Smooth muscle cell (in vitro differentiated cells): Measurements from ENCODE around the gene NDFIP1. TPM values are rescaled to one million over a fixed set of nuclear protein-coding genes. Genes with fewer than 3 reads are reported as not detected.

Experiments used
- DNase-seq: peaks from one replicate; lab custom pipeline; 2025; ENCODE audit not compliant: unreplicated experiment; lab: John Stamatoyannopoulos, UW
- H2AFZ ChIP-seq: fragments of 200-600 bp; sonication (generic); 2 replicates; pipeline ENCODE4 v1.6.0; 2016; ENCODE audit warnings: antibody characterized with exemption, low read depth, mild to moderate bottlenecking
- H3F3A ChIP-seq: fragments of 200-600 bp; sonication (generic); 2 replicates; pipeline ENCODE4 v1.6.0; 2017; ENCODE audit warnings: antibody characterized with exemption, low read depth
- H3K27ac ChIP-seq: fragments of 200-600 bp; sonication (generic); 2 replicates; pipeline ENCODE4 v1.5.1; 2016; ENCODE audit warnings: low read depth, mild to moderate bottlenecking
- H3K27me3 ChIP-seq: fragments of 200-600 bp; sonication (generic); 2 replicates; pipeline ENCODE4 v1.6.1; 2016; ENCODE audit warnings: low read depth, mild to moderate bottlenecking
- H3K36me3 ChIP-seq: fragments of 200-600 bp; sonication (generic); 2 replicates; pipeline ENCODE4 v1.5.1; 2016; ENCODE audit warnings: low read depth
- H3K4me1 ChIP-seq: fragments of 200-600 bp; sonication (generic); 2 replicates; pipeline ENCODE4 v1.5.1; 2016; ENCODE audit warnings: low read depth
- H3K4me2 ChIP-seq: fragments of 200-600 bp; sonication (generic); 2 replicates; pipeline ENCODE4 v1.6.0; 2016; ENCODE audit warnings: mild to moderate bottlenecking
- H3K4me3 ChIP-seq: fragments of 200-600 bp; sonication (generic); 2 replicates; pipeline ENCODE4 v1.5.1; 2016; ENCODE audit warnings: mild to moderate bottlenecking
- H3K79me2 ChIP-seq: fragments of 200-600 bp; sonication (generic); 2 replicates; pipeline ENCODE4 v1.6.0; 2016; ENCODE audit warnings: low read depth, mild to moderate bottlenecking
- H3K9ac ChIP-seq: fragments of 200-600 bp; sonication (generic); 2 replicates; pipeline ENCODE4 v1.6.0; 2016; ENCODE audit warnings: low read depth
- H3K9me3 ChIP-seq: fragments of 200-600 bp; sonication (generic); replicated peaks from 2 replicates; pipeline ENCODE4 v1.5.1; 2016; ENCODE audit warnings: low read depth
- H4K20me1 ChIP-seq: fragments of 200-600 bp; sonication (generic); 2 replicates; pipeline ENCODE4 v1.6.0; 2016; ENCODE audit warnings: low read depth
- CTCF ChIP-seq: fragments of 200-600 bp; sonication (generic); IDR thresholded peaks from 2 replicates; pipeline ENCODE4 v1.5.1; 2017; ENCODE audit warnings: borderline replicate concordance, mild to moderate bottlenecking, antibody characterized with exemption; ENCODE audit not compliant: insufficient read depth, poor library complexity, severe bottlenecking
- WGBS: methylation state at CpG from one replicate; pipeline ENCODE4 v1.1.7; 2016; ENCODE audit warnings: low lambda C conversion rate; 5-methylcytosine and 5-hydroxymethylcytosine counted together
- polyA plus RNA-seq: library from polyadenylated mRNA; unstranded; fragments of >200 nt; fragmentation: Nextera tagmentation; extraction: Ambion mirVana; gene quantifications from 2 replicates; pipeline ENCODE4 v1.2.1, GENCODE V29; 2016
- total RNA-seq: library from RNA; depleted of rRNA; stranded (reverse); fragments of >200 nt; gene quantifications from 2 replicates; pipeline ENCODE4 v1.2.3, GENCODE V29; 2014

Gene NDFIP1
- total and polyA plus RNA-seq, 2 experiments from 2014 or later, result 44.5 to 71.6 TPM

- H3K27ac ChIP-seq, result no peak overlapping the region
- no peak overlapping the region for H2AFZ ChIP-seq
- DNase-seq, result no peak
- no peak overlapping the region for H3K9ac ChIP-seq
- peaks cover 100% of the 10 kb centered on the region for H4K20me1 ChIP-seq
- H3K36me3 ChIP-seq, result no peaks in the 10 kb centered on the region
- H3K79me2 ChIP-seq, result peaks cover 98% of the 10 kb centered on the region
- H3K9me3 ChIP-seq, result no peaks in the 10 kb centered on the region
- no peaks in the 10 kb centered on the region for H3F3A ChIP-seq
- no peaks in the 10 kb centered on the region for H3K4me1 ChIP-seq
- TF ChIP-seq CTCF, result no peak
- H3K4me2 ChIP-seq, result no peak overlapping the region
- no peak overlapping the region for H3K4me3 ChIP-seq
- H3K27me3 ChIP-seq, result no peaks in the 10 kb centered on the region
These were observed 10.6 kb downstream of the NDFIP1 start for GRCh38 chr5:142119051-142119625.

GRCh38 chr5:142120247-142120935 is 11.8 kb downstream of the NDFIP1 start:
- Histone ChIP-seq H3K79me2 (peaks cover 98% of the 10 kb centered on the region), H3K9me3 (no peaks in the 10 kb centered on the region), H3K4me1 (no peaks in the 10 kb centered on the region), H4K20me1 (peaks cover 100% of the 10 kb centered on the region), H3F3A (no peaks in the 10 kb centered on the region), H3K27me3 (no peaks in the 10 kb centered on the region), H3K27ac (peak overlapping the region; percentile 26), H3K9ac (no peak overlapping the region), H2AFZ (no peak overlapping the region), H3K4me3 (no peak overlapping the region), H3K36me3 (no peaks in the 10 kb centered on the region), H3K4me2 (no peak overlapping the region)
- TF ChIP-seq CTCF, result no peak
- WGBS, result 75% methylated on average over 3 of the region's 3 CpGs
- no peak for DNase-seq

GRCh38 chr5:142122121-142122520 is 13.5 kb downstream of the NDFIP1 start:
- no peaks in the 10 kb centered on the region for H3K4me1 ChIP-seq
- no peak overlapping the region for H2AFZ ChIP-seq
- peaks cover 98% of the 10 kb centered on the region for H3K79me2 ChIP-seq
- no peak overlapping the region for H3K4me3 ChIP-seq
- no peak overlapping the region for H3K9ac ChIP-seq
- TF ChIP-seq CTCF, result no peak
- no peak overlapping the region for H3K27ac ChIP-seq
- H3K36me3 ChIP-seq, result no peaks in the 10 kb centered on the region
- no peak overlapping the region for H3K4me2 ChIP-seq
- H3K9me3 ChIP-seq, result no peaks in the 10 kb centered on the region
- H3K27me3 ChIP-seq, result no peaks in the 10 kb centered on the region
- WGBS, result 37% methylated on average over 1 of the region's 1 CpG
- no peaks in the 10 kb centered on the region for H3F3A ChIP-seq
- H4K20me1 ChIP-seq, result peaks cover 99% of the 10 kb centered on the region
- no peak for DNase-seq

- Histone ChIP-seq H3K4me1 (no peaks in the 10 kb centered on the region), H3K27ac (no peak overlapping the region), H3K4me3 (no peak overlapping the region), H3F3A (no peaks in the 10 kb centered on the region), H4K20me1 (peaks cover 98% of the 10 kb centered on the region), H3K79me2 (peaks cover 98% of the 10 kb centered on the region), H3K4me2 (no peak overlapping the region), H3K9me3 (no peaks in the 10 kb centered on the region), H3K27me3 (no peaks in the 10 kb centered on the region), H2AFZ (no peak overlapping the region), H3K36me3 (no peaks in the 10 kb centered on the region), H3K9ac (no peak overlapping the region)
- WGBS, result 98% methylated on average over 3 of the region's 3 CpGs
- no peak for DNase-seq
- TF ChIP-seq CTCF, result no peak
These were observed 16.8 kb downstream of the NDFIP1 start for GRCh38 chr5:142125378-142125777.
